ENCODE results near the gene YY1. TPM values are rescaled to one million over a fixed set of nuclear protein-coding genes. Genes with fewer than 3 reads are reported as not detected.

The YY1 gene
- total RNA-seq, 3 donors from 2014 or later (not counting 1 experiment from before 2014, with no cell fraction given): 77.9 to 92.6 (median 90.4) TPM

DNA sequence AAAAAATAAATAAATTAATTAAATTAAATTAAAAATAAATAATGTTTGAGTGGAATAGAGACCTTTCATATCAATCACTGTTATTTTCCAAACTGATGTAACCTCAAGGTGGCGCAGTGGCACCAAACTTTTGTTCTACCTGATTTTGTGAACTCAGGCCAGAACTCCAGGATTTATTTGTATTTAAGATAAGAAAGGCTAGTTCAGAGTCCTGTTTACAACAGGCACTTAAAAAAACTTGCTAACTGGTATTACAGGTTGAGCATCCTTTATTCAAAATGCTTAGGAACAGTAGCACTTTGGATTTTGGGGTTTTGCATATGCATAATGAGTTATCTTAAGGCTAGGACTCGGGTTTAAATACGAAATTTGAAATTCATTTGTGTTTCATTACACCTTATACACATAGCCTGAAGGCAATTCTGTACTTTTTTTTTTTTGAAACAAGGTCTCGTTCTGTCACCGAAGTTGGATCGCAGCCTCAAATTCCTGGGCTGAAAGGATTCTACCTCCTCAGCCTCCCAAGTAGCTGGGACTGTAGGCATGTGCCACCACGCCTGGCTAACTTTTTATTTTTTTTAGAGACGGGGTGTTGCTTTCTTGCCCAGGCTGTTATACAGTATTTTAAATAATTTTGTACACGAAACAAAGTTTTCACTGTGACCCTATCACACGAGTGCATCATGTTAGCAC lies 32.4 kb downstream of the YY1 start:
- peak in 1 of 3 donors; percentile 36 for ATAC-seq
- no peaks in the 10 kb centered on the region for H3K36me3 Mint-ChIP-seq
- H3K9me3 ChIP-seq (ENCODE audit: control insufficient read depth, insufficient read depth, low read length): no peaks in the 10 kb centered on the region
- no peak overlapping the region for H3K4me3 ChIP-seq (ENCODE audit: low read length)
- peaks cover 47 to 55% of the 10 kb centered on the region in 2 donors for H3K4me1 Mint-ChIP-seq
- intact Hi-C loops (cut with micrococcal nuclease): loop anchor here (2.0 kb wide), 1 partner anchor 105 kb away; the partner anchor contains the start of gene WDR25
- H3K4me1 ChIP-seq (ENCODE audit: control insufficient read depth, insufficient read depth, low read length): peaks cover 4% of the 10 kb centered on the region
- no peaks in the 10 kb centered on the region for H3K27me3 ChIP-seq (ENCODE audit: control insufficient read depth, insufficient read depth, low read length)
- no peak overlapping the region for H3K27ac Mint-ChIP-seq
- no peak overlapping the region for H3K4me3 Mint-ChIP-seq
- WGBS (ENCODE audit: insufficient coverage): 97% methylated on average over 9 of the region's 10 CpGs
- H3K27me3 Mint-ChIP-seq (ENCODE audit: low read depth in 2 of 2): no peaks in the 10 kb centered on the region
- H3K36me3 ChIP-seq (ENCODE audit: control insufficient read depth, insufficient read depth, low read length): peaks cover 13% of the 10 kb centered on the region
- no peaks in the 10 kb centered on the region for H3K9me3 Mint-ChIP-seq
- TF ChIP-seq, protein P1, sequence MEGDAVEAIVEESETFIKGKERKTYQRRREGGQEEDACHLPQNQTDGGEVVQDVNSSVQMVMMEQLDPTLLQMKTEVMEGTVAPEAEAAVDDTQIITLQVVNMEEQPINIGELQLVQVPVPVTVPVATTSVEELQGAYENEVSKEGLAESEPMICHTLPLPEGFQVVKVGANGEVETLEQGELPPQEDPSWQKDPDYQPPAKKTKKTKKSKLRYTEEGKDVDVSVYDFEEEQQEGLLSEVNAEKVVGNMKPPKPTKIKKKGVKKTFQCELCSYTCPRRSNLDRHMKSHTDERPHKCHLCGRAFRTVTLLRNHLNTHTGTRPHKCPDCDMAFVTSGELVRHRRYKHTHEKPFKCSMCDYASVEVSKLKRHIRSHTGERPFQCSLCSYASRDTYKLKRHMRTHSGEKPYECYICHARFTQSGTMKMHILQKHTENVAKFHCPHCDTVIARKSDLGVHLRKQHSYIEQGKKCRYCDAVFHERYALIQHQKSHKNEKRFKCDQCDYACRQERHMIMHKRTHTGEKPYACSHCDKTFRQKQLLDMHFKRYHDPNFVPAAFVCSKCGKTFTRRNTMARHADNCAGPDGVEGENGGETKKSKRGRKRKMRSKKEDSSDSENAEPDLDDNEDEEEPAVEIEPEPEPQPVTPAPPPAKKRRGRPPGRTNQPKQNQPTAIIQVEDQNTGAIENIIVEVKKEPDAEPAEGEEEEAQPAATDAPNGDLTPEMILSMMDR (IDR thresholded peaks at IDR 0.05): peak; percentile 23
- peak in 1 of 2 donors; percentile 58 for DNase-seq
- no peak overlapping the region for H3K27ac ChIP-seq (ENCODE audit: low read length)

DNA sequence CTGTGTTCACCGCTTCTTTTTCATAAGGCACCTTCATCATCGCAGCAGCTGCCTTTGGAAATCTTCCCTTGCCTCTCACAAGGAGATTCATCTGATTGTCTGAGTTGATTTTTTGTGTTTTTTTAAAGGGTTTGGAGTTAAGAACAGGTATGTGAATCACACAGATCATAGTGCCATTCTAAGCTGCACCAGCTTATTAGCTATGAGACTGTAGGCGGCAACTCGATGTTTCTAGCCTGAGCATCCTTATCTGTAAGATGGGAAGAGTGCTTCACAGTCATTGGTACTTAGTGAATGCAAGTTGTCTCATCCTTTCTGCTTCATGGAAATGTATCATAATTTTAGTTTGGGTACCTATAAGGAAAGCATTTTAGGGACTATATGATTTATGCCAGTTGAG lies 35.3 kb downstream of the YY1 start:
- TF ChIP-seq, protein P1 (IDR thresholded peaks at IDR 0.05): no peak
- H3K4me3 ChIP-seq (ENCODE audit: low read length): no peak overlapping the region
- DNase-seq (no peak), ATAC-seq (no peak)
- 93% methylated on average over 4 of the region's 4 CpGs for WGBS (ENCODE audit: insufficient coverage)
- no peak overlapping the region for H3K27ac ChIP-seq (ENCODE audit: low read length)
- H3K4me1 Mint-ChIP-seq: peaks cover 36 to 40% of the 10 kb centered on the region in 2 donors
- H3K36me3 Mint-ChIP-seq: no peaks in the 10 kb centered on the region
- H3K27me3 ChIP-seq (ENCODE audit: control insufficient read depth, insufficient read depth, low read length): no peaks in the 10 kb centered on the region
- peaks cover 6% of the 10 kb centered on the region for H3K4me1 ChIP-seq (ENCODE audit: control insufficient read depth, insufficient read depth, low read length)
- no peaks in the 10 kb centered on the region for H3K9me3 ChIP-seq (ENCODE audit: control insufficient read depth, insufficient read depth, low read length)
- peaks cover 7% of the 10 kb centered on the region for H3K36me3 ChIP-seq (ENCODE audit: control insufficient read depth, insufficient read depth, low read length)
- intact Hi-C loops (cut with micrococcal nuclease): no loop called here
- no peaks in the 10 kb centered on the region for H3K27me3 Mint-ChIP-seq (ENCODE audit: low read depth in 2 of 2)
- no peaks in the 10 kb centered on the region for H3K9me3 Mint-ChIP-seq
- H3K27ac Mint-ChIP-seq: peak overlapping the region; percentile 57 to 66
- no peak overlapping the region for H3K4me3 Mint-ChIP-seq

DNA sequence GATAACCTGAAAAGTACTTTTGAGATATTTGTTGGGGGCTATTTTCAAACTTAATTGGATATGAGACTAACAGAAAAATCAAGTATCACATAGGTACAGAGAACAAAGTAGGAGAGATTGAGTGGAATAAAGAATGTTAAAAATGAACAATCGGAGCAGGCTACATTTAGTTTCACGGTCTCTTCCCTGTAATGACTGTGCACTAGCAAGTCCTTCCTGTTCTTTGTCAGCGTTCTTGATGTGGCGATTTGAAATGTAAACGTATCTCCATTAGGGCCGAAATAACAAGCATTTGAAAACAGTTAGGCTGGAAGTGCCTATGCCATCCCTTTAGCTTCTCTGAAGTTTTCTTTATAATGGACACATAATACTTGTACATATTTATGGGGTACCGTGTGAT lies 36.3 kb downstream of the YY1 start:
- Histone ChIP-seq H3K4me3 (ENCODE audit: low read length) (no peak overlapping the region), H3K27me3 (ENCODE audit: control insufficient read depth, insufficient read depth, low read length) (no peaks in the 10 kb centered on the region), H3K36me3 (ENCODE audit: control insufficient read depth, insufficient read depth, low read length) (peaks cover 7% of the 10 kb centered on the region), H3K27ac (ENCODE audit: low read length) (no peak overlapping the region), H3K4me1 (ENCODE audit: control insufficient read depth, insufficient read depth, low read length) (peaks cover 12% of the 10 kb centered on the region), H3K9me3 (ENCODE audit: control insufficient read depth, insufficient read depth, low read length) (no peaks in the 10 kb centered on the region)
- Mint-ChIP-seq H3K9me3 (no peaks in the 10 kb centered on the region), H3K4me1 (peaks cover 42 to 46% of the 10 kb centered on the region in 2 donors), H3K27ac (peak overlapping the region; percentile 57 to 66), H3K27me3 (ENCODE audit: low read depth in 2 of 2) (no peaks in the 10 kb centered on the region), H3K36me3 (no peaks in the 10 kb centered on the region), H3K4me3 (no peak overlapping the region)
- TF ChIP-seq, protein P1 (IDR thresholded peaks at IDR 0.05): no peak
- 36% methylated on average over 6 of the region's 7 CpGs for whole genome bisulfite sequencing (ENCODE audit: insufficient coverage)
- no peak for ATAC-seq
- DNase-seq: no peak
- intact Hi-C loops (cut with micrococcal nuclease): no loop called here

Measured in natural killer cell (primary cell).